ENCODE measurements around the gene POLR1G.

The POLR1G gene

DNA sequence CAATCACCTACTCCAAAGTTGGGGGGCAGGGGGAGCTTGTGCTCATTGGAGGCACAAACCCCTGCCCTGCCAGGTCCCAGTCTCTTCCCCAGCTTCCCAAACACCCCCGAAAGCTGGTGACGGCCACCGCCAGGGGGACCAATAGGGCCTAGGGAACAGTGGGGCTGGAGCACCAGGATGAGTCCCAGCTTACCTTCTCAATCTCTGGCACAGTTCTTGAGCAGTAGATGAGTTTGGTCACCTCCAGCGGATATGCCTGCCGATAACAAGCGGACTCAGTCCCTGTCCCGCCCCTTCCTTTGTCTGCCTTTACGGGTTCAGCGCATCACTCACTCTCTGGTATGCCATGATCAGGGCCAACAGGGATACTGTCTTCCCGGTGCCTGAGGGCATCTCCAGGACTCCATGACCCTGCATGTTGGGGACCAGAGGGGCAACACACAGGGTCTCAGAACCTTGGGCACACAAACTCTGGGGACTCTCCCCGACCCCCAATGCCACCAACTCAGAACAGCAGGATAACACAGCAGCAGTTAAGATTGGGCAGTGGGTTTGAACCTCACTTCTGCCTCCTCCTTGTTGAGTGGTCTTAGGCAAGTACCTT lies 37.6 kb upstream of the POLR1G start:
- peaks cover 47% of the 10 kb centered on the region for H3K36me3 ChIP-seq (ENCODE audit: control insufficient read depth, insufficient read depth, low read length)
- 89 to 91% methylated on average over 9 of the region's 11 CpGs for WGBS, 2 experiments (ENCODE audit: insufficient coverage in 2 of 2)
- peaks cover 3% of the 10 kb centered on the region for H3K4me1 ChIP-seq (ENCODE audit: control insufficient read depth, insufficient read depth, low read length, poor library complexity, severe bottlenecking)
- no peak overlapping the region for H3K27ac ChIP-seq (ENCODE audit: low read depth, low read length, severe bottlenecking)
- no peaks in the 10 kb centered on the region for H3K9me3 ChIP-seq (ENCODE audit: control insufficient read depth, low read length)
- peak overlapping the region; percentile 84 for H3K4me3 ChIP-seq (ENCODE audit: extremely low read depth, insufficient read depth, low read length, poor library complexity, severe bottlenecking)

DNA sequence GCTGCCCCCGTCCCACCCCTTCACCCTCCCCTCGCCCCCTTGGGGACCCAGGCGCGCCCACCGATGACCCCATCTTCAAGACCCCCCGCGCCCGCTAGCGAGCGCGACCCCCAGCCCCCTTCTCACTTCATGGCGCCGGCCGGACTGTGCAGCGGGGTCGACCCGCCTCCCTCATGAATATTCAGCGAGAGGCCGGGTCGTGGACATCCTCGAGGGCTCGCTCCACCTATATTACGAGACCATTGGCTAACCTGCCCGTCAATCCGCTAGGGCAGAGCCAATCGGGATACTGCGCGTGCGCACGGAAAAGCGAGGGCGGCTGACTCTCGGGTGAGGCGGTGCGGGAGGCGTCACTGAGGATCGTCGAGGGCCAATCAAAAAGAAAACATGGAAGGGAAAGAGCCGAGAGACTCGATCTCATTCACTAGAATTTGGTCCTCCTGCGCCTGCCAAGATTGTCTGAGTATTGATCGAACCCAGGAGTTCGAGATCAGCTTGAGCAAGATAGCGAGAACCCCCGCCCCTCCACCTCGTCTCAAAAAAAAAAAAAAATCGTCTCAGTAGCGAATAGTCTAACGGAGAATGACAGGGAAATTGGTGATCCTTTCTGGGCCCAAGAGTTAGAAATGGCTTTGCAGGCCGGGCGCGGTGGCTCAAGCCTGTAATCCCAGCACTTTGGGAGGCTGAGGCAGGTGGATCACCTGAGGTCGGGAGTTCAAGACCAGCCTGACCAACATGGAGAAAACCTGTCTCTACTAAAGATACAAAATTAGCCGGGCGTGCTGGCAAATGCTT lies 35.8 kb upstream of the POLR1G start, which contains the start of gene ERCC2:
Gene ERCC2 (minus strand): TSS at position 164 of the 795 bp plus-strand sequence. CDS start 33 bp downstream, at position 131.
- peak within 1 kb of the TSS; percentile 82 for H3K27ac ChIP-seq (ENCODE audit: low read depth, low read length, severe bottlenecking)
- H3K4me1 ChIP-seq (ENCODE audit: control insufficient read depth, insufficient read depth, low read length, poor library complexity, severe bottlenecking) = peaks cover 3% of the 10 kb centered on the region
- 9 to 13% methylated on average over 24 to 39 of the region's 55 CpGs for WGBS, 2 experiments (ENCODE audit: insufficient coverage in 2 of 2)
- H3K4me3 ChIP-seq (ENCODE audit: extremely low read depth, insufficient read depth, low read length, poor library complexity, severe bottlenecking) = peak within 1 kb of the TSS; percentile 84
- no peaks in the 10 kb centered on the region for H3K9me3 ChIP-seq (ENCODE audit: control insufficient read depth, low read length)
- H3K36me3 ChIP-seq (ENCODE audit: control insufficient read depth, insufficient read depth, low read length) = peaks cover 31% of the 10 kb centered on the region

DNA sequence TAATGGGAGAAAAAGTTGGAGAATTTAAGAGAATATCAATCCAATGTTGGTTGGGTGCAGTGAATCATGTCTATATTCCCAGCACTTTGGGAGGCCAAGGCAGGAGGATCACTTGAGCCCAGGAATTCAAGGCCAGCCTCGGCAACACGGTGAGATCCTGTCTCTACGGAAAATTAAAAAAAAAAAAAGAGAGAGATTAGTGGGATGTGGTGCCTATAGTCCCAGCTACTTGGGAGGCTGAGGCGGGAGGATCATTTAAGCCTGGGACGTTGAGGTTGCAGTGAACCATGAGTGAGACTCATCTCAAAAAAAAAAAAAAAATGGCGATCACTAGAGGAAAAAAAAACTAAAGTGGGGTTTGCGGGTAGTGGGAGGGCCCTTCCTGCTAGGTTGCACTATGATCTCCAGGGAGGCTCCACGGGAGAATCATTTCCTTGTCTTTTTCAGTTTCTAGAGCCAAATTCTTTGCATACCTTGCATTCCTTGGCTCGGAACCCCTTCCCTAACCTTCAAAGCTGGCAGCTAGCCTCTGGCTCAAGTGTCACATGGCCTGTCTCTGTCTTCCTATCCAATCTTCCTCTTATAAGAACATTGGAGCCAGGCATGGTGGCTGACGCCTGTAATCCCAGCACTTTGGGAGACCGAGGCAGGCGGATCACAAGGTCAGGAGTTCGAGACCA lies 30.3 kb upstream of the POLR1G start:
- no peaks in the 10 kb centered on the region for H3K36me3 ChIP-seq (ENCODE audit: control insufficient read depth, insufficient read depth, low read length)
- H3K9me3 ChIP-seq (ENCODE audit: control insufficient read depth, low read length) = no peaks in the 10 kb centered on the region
- H3K4me3 ChIP-seq (ENCODE audit: extremely low read depth, insufficient read depth, low read length, poor library complexity, severe bottlenecking) = no peak overlapping the region
- peaks cover 3% of the 10 kb centered on the region for H3K4me1 ChIP-seq (ENCODE audit: control insufficient read depth, insufficient read depth, low read length, poor library complexity, severe bottlenecking)
- H3K27ac ChIP-seq (ENCODE audit: low read depth, low read length, severe bottlenecking) = peak overlapping the region; percentile 64
- WGBS, 2 experiments (ENCODE audit: insufficient coverage in 2 of 2) = 40 to 42% methylated on average over 11 to 12 of the region's 13 CpGs

DNA sequence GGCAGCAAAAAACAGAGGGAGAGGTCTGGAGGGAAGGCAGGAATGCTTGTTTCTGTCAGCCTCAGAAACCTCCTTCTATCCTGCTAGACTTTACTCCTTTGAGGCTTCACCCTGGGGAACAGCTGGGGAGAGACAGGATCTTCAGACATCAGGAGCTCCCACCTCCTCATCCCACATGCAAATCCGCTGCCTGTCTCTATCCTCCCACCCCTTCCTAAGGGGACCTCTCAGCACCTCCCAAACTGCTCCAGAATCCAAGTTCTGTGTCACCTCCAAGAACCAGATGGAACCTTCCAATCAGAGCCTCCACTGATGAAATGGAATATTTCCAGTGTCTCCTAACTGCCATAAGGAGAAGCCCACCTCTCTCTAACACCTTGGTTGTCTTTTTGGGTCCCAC lies 26.3 kb upstream of the POLR1G start:
- H3K9me3 ChIP-seq (ENCODE audit: control insufficient read depth, low read length) = no peaks in the 10 kb centered on the region
- 100% methylated on average over 1 of the region's 1 CpG for WGBS, 2 experiments (ENCODE audit: insufficient coverage in 2 of 2)

DNA sequence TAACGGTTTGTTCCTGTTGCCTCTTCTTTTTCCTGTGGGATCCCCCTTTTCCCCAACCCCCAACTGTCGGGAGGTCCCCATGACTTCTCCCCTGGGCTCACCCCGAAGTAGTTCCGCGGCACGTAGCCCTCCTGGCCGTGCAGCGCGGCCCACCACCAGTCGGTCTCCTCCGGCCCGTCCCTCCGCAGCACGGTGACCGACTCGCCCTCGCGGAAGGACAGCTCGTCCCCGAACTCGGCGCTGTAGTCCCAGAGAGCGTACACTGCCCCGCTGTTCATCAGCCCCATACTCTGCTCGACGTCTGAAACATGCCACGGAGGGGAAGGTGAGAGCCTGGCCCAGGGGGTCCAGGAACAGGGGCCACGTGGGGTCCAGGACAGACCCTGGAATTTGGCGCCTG lies 24.0 kb upstream of the POLR1G start:
- Histone ChIP-seq H3K4me1 (ENCODE audit: control insufficient read depth, insufficient read depth, low read length, poor library complexity, severe bottlenecking) (peaks cover 3% of the 10 kb centered on the region), H3K4me3 (ENCODE audit: extremely low read depth, insufficient read depth, low read length, poor library complexity, severe bottlenecking) (no peak overlapping the region), H3K27ac (ENCODE audit: low read depth, low read length, severe bottlenecking) (no peak overlapping the region), H3K36me3 (ENCODE audit: control insufficient read depth, insufficient read depth, low read length) (peaks cover 8% of the 10 kb centered on the region), H3K9me3 (ENCODE audit: control insufficient read depth, low read length) (no peaks in the 10 kb centered on the region)
- 97% methylated on average over 27 to 29 of the region's 29 CpGs for WGBS, 2 experiments (ENCODE audit: insufficient coverage in 2 of 2)

More for the DNA sequence above, 26.3 kb upstream of the POLR1G start:
- Histone ChIP-seq H3K4me1 (ENCODE audit: control insufficient read depth, insufficient read depth, low read length, poor library complexity, severe bottlenecking) (peaks cover 3% of the 10 kb centered on the region), H3K27ac (ENCODE audit: low read depth, low read length, severe bottlenecking) (no peak overlapping the region), H3K4me3 (ENCODE audit: extremely low read depth, insufficient read depth, low read length, poor library complexity, severe bottlenecking) (no peak overlapping the region), H3K36me3 (ENCODE audit: control insufficient read depth, insufficient read depth, low read length) (peaks cover 5% of the 10 kb centered on the region)

DNA sequence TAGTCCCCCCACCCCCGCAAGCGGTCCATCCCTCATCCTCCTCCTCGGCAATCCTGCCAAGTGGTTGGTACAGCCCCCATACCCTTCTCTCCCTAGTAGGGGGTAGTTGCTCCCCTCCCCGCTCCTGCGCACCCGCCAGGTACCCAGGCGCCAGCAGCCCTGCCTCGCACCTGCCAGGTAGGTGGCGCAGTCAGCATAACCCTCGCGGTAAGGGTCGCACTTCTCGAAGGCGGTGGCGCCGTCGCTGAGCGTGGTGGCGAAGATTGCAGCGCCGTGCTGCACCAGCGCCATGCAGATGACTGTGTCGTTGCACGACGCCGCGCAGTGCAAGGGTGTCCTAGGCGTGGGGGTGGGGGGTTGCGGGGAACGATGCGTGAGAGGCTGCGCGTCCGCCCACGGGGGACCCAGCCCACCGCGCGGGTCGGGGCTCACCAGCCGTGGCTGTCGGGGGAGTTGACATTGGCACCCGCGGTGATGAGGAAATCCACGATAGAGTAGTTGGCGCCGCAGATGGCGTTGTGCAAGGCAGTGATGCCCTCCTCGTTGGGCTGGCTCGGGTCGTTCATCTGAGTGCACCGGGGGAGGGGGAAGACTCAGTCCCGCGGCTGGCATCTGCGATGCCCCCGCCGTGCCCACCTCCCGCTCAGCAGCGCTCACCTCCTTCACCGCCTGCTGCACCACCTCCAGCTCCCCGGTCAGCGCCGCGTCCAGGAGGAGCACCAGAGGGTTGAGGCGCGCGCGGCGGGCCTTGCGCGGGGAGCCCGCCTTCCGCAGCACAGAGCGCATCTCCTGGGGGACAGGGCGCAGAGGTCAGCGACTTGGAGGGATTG lies 20.8 kb upstream of the POLR1G start:
- Histone ChIP-seq H3K27ac (ENCODE audit: low read depth, low read length, severe bottlenecking) (no peak overlapping the region), H3K36me3 (ENCODE audit: control insufficient read depth, insufficient read depth, low read length) (peaks cover 8% of the 10 kb centered on the region), H3K4me1 (ENCODE audit: control insufficient read depth, insufficient read depth, low read length, poor library complexity, severe bottlenecking) (no peaks in the 10 kb centered on the region), H3K9me3 (ENCODE audit: control insufficient read depth, low read length) (no peaks in the 10 kb centered on the region), H3K4me3 (ENCODE audit: extremely low read depth, insufficient read depth, low read length, poor library complexity, severe bottlenecking) (no peak overlapping the region)
- 95 to 98% methylated on average over 64 to 72 of the region's 75 CpGs for WGBS, 2 experiments (ENCODE audit: insufficient coverage in 2 of 2)

DNA sequence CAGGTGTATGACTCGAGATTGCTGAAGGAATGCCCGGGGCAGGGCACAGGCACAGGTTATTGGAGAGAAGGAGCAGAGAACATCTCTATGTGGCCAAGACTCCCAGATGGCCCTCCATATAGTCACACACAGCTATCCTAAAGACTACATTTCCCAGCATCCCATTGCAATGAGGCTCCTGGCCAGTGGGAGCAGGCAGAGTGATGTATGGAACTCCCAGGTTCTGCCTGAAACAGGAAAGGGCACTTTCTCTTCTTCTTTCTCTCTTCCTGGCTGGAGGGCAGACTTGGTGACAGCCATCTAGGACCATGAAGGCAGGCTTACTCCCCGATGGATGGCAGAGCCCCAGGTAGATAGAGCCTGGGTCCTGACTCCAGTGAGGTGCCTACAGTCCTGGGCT lies 15.1 kb upstream of the POLR1G start:
- Histone ChIP-seq H3K4me1 (ENCODE audit: control insufficient read depth, insufficient read depth, low read length, poor library complexity, severe bottlenecking) (peaks cover 4% of the 10 kb centered on the region), H3K27ac (ENCODE audit: low read depth, low read length, severe bottlenecking) (no peak overlapping the region), H3K4me3 (ENCODE audit: extremely low read depth, insufficient read depth, low read length, poor library complexity, severe bottlenecking) (no peak overlapping the region), H3K36me3 (ENCODE audit: control insufficient read depth, insufficient read depth, low read length) (peaks cover 21% of the 10 kb centered on the region), H3K9me3 (ENCODE audit: control insufficient read depth, low read length) (no peaks in the 10 kb centered on the region)
- 82 to 89% methylated on average over 1 to 3 of the region's 3 CpGs for WGBS, 2 experiments (ENCODE audit: insufficient coverage in 2 of 2)

DNA sequence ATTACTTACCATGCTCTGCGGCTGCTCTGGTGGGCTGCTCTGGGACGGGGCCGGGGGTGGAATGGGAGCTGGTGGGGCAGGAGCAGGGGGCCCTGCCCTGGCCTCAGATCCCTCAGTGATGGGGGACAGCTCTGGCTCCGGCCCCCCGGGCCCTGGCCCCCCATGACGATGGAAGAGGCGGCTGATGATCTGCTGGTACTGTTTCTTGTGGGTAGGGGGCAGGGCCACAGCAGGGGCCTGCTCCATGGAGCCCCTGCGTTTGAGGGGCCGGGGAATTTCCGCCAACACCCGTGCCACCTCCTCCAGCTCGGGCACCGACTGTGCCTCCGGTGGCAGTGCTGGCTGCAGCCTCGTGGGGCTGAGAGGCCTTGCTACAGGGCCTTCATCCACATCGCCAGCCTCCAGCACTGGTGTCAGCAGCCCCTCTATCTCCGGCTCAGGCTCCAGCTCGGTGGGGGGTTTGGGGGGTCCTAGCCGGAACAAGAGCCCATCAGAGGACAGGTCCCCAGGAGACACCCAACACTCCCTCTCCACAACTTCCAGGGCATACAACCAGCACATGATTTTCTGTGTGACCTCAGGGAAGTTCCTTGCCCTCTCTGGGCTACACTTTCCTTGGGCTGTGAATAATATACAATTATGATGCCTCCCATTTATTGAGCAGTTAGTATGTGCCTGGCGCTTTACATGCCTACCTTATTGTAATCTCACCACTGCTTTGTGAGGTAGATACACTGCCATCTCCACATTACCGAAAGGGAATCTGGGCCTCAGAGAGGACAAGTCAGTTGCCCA lies 14.4 kb upstream of the POLR1G start:
- no peak overlapping the region for H3K27ac ChIP-seq (ENCODE audit: low read depth, low read length, severe bottlenecking)
- peaks cover 4% of the 10 kb centered on the region for H3K4me1 ChIP-seq (ENCODE audit: control insufficient read depth, insufficient read depth, low read length, poor library complexity, severe bottlenecking)
- no peaks in the 10 kb centered on the region for H3K9me3 ChIP-seq (ENCODE audit: control insufficient read depth, low read length)
- WGBS, 2 experiments (ENCODE audit: insufficient coverage in 2 of 2) = 94 to 97% methylated on average over 17 to 21 of the region's 21 CpGs
- H3K36me3 ChIP-seq (ENCODE audit: control insufficient read depth, insufficient read depth, low read length) = peaks cover 23% of the 10 kb centered on the region
- no peak overlapping the region for H3K4me3 ChIP-seq (ENCODE audit: extremely low read depth, insufficient read depth, low read length, poor library complexity, severe bottlenecking)

DNA sequence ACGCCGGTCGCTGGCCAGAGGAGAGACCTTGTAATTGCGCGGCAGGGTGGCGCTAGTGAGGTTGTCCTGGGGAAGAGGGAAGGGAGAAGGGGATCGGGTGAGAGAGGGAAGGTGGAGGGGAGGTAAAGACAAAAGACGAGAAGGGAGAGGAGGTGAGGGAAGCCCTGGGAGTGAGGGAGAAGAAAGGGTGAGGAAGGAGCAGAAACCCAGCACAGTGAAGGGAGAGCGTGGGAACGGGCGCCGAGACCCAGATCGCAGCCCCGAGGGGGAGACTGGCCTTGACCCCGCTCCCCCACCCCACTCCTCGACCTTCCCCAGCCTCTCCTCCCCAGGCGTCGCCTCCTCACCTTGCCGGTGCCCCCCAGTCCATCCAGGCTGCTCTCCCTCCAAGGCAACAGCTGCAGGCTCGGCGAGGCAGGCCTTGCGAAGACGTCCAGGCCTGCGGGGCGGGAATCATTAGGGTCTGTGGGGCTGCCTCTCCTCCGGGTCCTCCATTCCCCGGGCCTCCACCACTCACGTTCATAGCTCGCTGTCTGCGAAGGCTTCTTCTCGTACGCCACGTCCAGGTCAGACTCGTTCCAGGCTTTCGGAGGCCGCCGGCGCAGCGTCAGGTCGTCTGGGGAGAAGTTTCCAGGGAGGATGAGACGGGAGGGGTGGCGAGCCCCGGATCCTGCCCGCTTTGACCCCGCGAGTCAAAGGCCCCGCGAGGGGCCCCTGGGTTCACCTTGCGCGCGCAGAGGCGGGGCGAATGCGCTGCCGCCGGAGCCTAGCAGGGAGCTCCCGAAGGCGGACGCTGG lies 10.4 kb upstream of the POLR1G start:
- H3K4me3 ChIP-seq (ENCODE audit: extremely low read depth, insufficient read depth, low read length, poor library complexity, severe bottlenecking) = no peak overlapping the region
- no peak overlapping the region for H3K27ac ChIP-seq (ENCODE audit: low read depth, low read length, severe bottlenecking)
- no peaks in the 10 kb centered on the region for H3K9me3 ChIP-seq (ENCODE audit: control insufficient read depth, low read length)
- peaks cover 33% of the 10 kb centered on the region for H3K36me3 ChIP-seq (ENCODE audit: control insufficient read depth, insufficient read depth, low read length)
- peaks cover 4% of the 10 kb centered on the region for H3K4me1 ChIP-seq (ENCODE audit: control insufficient read depth, insufficient read depth, low read length, poor library complexity, severe bottlenecking)
- WGBS, 2 experiments (ENCODE audit: insufficient coverage in 2 of 2) = 84 to 87% methylated on average over 30 to 59 of the region's 59 CpGs
